ENCODE results near the gene PCDHGA7. TPM values are rescaled to one million over a fixed set of nuclear protein-coding genes. Genes with fewer than 3 reads are reported as not detected.
A peak's percentile ranks its signal among the peaks of the same experiment; 100 is the strongest.
"Not testable (repeated sequence)": the region's sequence is repeated elsewhere in the genome, so short reads cannot be mapped to it uniquely, and the experiment has no call there.

The PCDHGA7 gene
- polyA plus RNA-seq (0.13 to 0.24 TPM (median 0.14 TPM) in 3 replicates), polyA minus RNA-seq (0.33 to 0.62 TPM (median 0.54 TPM) in 3 replicates)
- polyA plus RNA-seq (2011; ENCODE audit: low read depth): 0.35 TPM
- 0.05 and 0.06 TPM in 2 replicates for polyA plus RNA-seq (2011; cell fraction: cytosol; rRNA removed)
- 0.97 and 0.99 TPM in 2 replicates for polyA plus RNA-seq (2011; cell fraction: nucleus; rRNA removed)
- polyA plus RNA-seq (2012; ENCODE audit: low replicate concordance): 0.34 and 0.49 TPM in 2 replicates
- not detected for polyA minus RNA-seq (2011; cell fraction: cytosol; rRNA and poly(A)+ RNA removed)
- 1.1 and 1.8 TPM in 2 replicates for polyA minus RNA-seq (2011; cell fraction: nucleus; rRNA and poly(A)+ RNA removed)

GRCh38 chr5:141382469-141383294 is at the start of gene PCDHGA7:
PCDHGA7 (plus strand) TSS chr5:141382742; CDS start chr5:141382900, 158 bp downstream.
- H3K4me3 ChIP-seq (ENCODE audit: control insufficient read depth in 2 of 3, extremely low read depth in 1 of 3, insufficient read depth in 2 of 3, low read depth in 1 of 3, low read length in 3 of 3): peak within 1 kb of the TSS; percentile 39 to 59 (median 45)
- H2AFZ ChIP-seq (ENCODE audit: control insufficient read depth, low read length): peak within 1 kb of the TSS; percentile 77
- H3K79me2 ChIP-seq (ENCODE audit: control insufficient read depth, insufficient read depth, low read length): no peaks in the 10 kb centered on the region
- H3K27me3 ChIP-seq (ENCODE audit: control insufficient read depth, extremely low read depth, insufficient read depth, low read length): peaks cover 5% of the 10 kb centered on the region
- H4K20me1 ChIP-seq (ENCODE audit: control insufficient read depth, extremely low read depth, insufficient read depth, low read length): no peaks in the 10 kb centered on the region
- H3K27ac ChIP-seq (ENCODE audit: control insufficient read depth, insufficient read depth, low read length): no peak within 1 kb of the TSS
- peak; percentile 27 to 42 (median 39) for TF ChIP-seq CTCF (optimal IDR thresholded peaks at IDR 0.05 in 1 of 3, IDR thresholded peaks at IDR 0.05 in 1 of 3, conservative IDR thresholded peaks at IDR 0.05 in 1 of 3; ENCODE audit: extremely low read depth in 1 of 3, insufficient read depth in 2 of 3, low read length in 3 of 3)
- TF ChIP-seq EZH2 (IDR thresholded peaks at IDR 0.05; ENCODE audit: low read length): no peak
- no peaks in the 10 kb centered on the region for H3K9me1 ChIP-seq (ENCODE audit: control insufficient read depth, extremely low read depth, insufficient read depth, low read length)
- peak within 1 kb of the TSS; percentile 34 for H3K4me2 ChIP-seq (ENCODE audit: control insufficient read depth, extremely low read depth, insufficient read depth, low read depth, low read length)
- no peak for FAIRE-seq
- no peaks in the 10 kb centered on the region for H3K36me3 ChIP-seq (ENCODE audit: control insufficient read depth in 2 of 2, extremely low read depth in 1 of 2, insufficient read depth in 2 of 2, low read length in 2 of 2)
- peaks cover 2% of the 10 kb centered on the region for H3K9me3 ChIP-seq (ENCODE audit: control insufficient read depth, low read depth, low read length)
- no peak for DNase-seq (ENCODE audit: low read depth, low spot score)
- dilution Hi-C loops (cut with MboI; ENCODE audit: extremely low pct_ligation_motif_present, low sequenced_read_pairs): no loop called here
- H3K9ac ChIP-seq (ENCODE audit: control insufficient read depth, extremely low read depth, insufficient read depth, low read length): no peak within 1 kb of the TSS
- no peaks in the 10 kb centered on the region for H3K4me1 ChIP-seq (ENCODE audit: control insufficient read depth, extremely low read depth, insufficient read depth, low read length)

GRCh38 chr5:141338538-141339306 is 43.8 kb upstream of the PCDHGA7 start, which contains the start of gene PCDHGA2:
PCDHGA2 (plus strand) TSS chr5:141338760.
- DNase-seq (ENCODE audit: low read depth, low spot score) (no peak), FAIRE-seq (no peak)
- H3K79me2 ChIP-seq (ENCODE audit: control insufficient read depth, insufficient read depth, low read length): no peaks in the 10 kb centered on the region
- peak within 1 kb of the TSS in 2 of 3 experiments; percentile 14 to 18 for H3K4me3 ChIP-seq (ENCODE audit: control insufficient read depth in 2 of 3, extremely low read depth in 1 of 3, insufficient read depth in 2 of 3, low read depth in 1 of 3, low read length in 3 of 3)
- peak within 1 kb of the TSS; percentile 31 for H2AFZ ChIP-seq (ENCODE audit: control insufficient read depth, low read length)
- dilution Hi-C loops (cut with MboI; ENCODE audit: extremely low pct_ligation_motif_present, low sequenced_read_pairs): no loop called here
- H3K27me3 ChIP-seq (ENCODE audit: control insufficient read depth, extremely low read depth, insufficient read depth, low read length): peaks cover 11% of the 10 kb centered on the region
- H3K27ac ChIP-seq (ENCODE audit: control insufficient read depth, insufficient read depth, low read length): no peak within 1 kb of the TSS
- H3K4me1 ChIP-seq (ENCODE audit: control insufficient read depth, extremely low read depth, insufficient read depth, low read length): no peaks in the 10 kb centered on the region
- no peaks in the 10 kb centered on the region for H3K9me1 ChIP-seq (ENCODE audit: control insufficient read depth, extremely low read depth, insufficient read depth, low read length)
- H3K36me3 ChIP-seq (ENCODE audit: control insufficient read depth in 2 of 2, extremely low read depth in 1 of 2, insufficient read depth in 2 of 2, low read length in 2 of 2): no peaks in the 10 kb centered on the region
- peak within 1 kb of the TSS; percentile 47 for H3K4me2 ChIP-seq (ENCODE audit: control insufficient read depth, extremely low read depth, insufficient read depth, low read depth, low read length)
- H3K9ac ChIP-seq (ENCODE audit: control insufficient read depth, extremely low read depth, insufficient read depth, low read length): no peak within 1 kb of the TSS
- no peaks in the 10 kb centered on the region for H4K20me1 ChIP-seq (ENCODE audit: control insufficient read depth, extremely low read depth, insufficient read depth, low read length)
- TF ChIP-seq CTCF (optimal IDR thresholded peaks at IDR 0.05 in 1 of 3, IDR thresholded peaks at IDR 0.05 in 1 of 3, conservative IDR thresholded peaks at IDR 0.05 in 1 of 3; ENCODE audit: extremely low read depth in 1 of 3, insufficient read depth in 2 of 3, low read length in 3 of 3) (peak; percentile 33 to 38 (median 37)), EZH2 (IDR thresholded peaks at IDR 0.05; ENCODE audit: low read length) (no peak)
- H3K9me3 ChIP-seq (ENCODE audit: control insufficient read depth, low read depth, low read length): peaks cover 7% of the 10 kb centered on the region

- H3K27ac ChIP-seq (ENCODE audit: control insufficient read depth, insufficient read depth, low read length); H3K9ac ChIP-seq (ENCODE audit: control insufficient read depth, extremely low read depth, insufficient read depth, low read length); H4K20me1 ChIP-seq (ENCODE audit: control insufficient read depth, extremely low read depth, insufficient read depth, low read length); FAIRE-seq; DNase-seq (ENCODE audit: low read depth, low spot score); dilution Hi-C loops (cut with MboI; ENCODE audit: extremely low pct_ligation_motif_present, low sequenced_read_pairs); H3K4me1 ChIP-seq (ENCODE audit: control insufficient read depth, extremely low read depth, insufficient read depth, low read length); H3K36me3 ChIP-seq (ENCODE audit: control insufficient read depth in 2 of 2, extremely low read depth in 1 of 2, insufficient read depth in 2 of 2, low read length in 2 of 2); H3K4me2 ChIP-seq (ENCODE audit: control insufficient read depth, extremely low read depth, insufficient read depth, low read depth, low read length); H2AFZ ChIP-seq (ENCODE audit: control insufficient read depth, low read length); H3K4me3 ChIP-seq (ENCODE audit: control insufficient read depth in 2 of 3, extremely low read depth in 1 of 3, insufficient read depth in 2 of 3, low read depth in 1 of 3, low read length in 3 of 3); H3K9me1 ChIP-seq (ENCODE audit: control insufficient read depth, extremely low read depth, insufficient read depth, low read length); H3K79me2 ChIP-seq (ENCODE audit: control insufficient read depth, insufficient read depth, low read length): not testable (repeated sequence)
- H3K27me3 ChIP-seq (ENCODE audit: control insufficient read depth, extremely low read depth, insufficient read depth, low read length): peaks cover 11% of the 10 kb centered on the region
- peaks cover 16% of the 10 kb centered on the region for H3K9me3 ChIP-seq (ENCODE audit: control insufficient read depth, low read depth, low read length)
Measured at GRCh38 chr5:141340781-141341354, 41.7 kb upstream of the PCDHGA7 start.

Measured in keratinocyte (primary cell).